Mesendoderm (in vitro differentiated cells): ENCODE data around the gene TTLL12.

ENCODE experiments used
- DNase-seq: peaks from one replicate; pipeline ENCODE4 v3.0.0; 2013
- H2AK5ac ChIP-seq: 2 replicates; pipeline ENCODE4 v1.6.1; 2013; ENCODE audit warnings: low read length, inconsistent platforms
- H2BK120ac ChIP-seq: 2 replicates; pipeline ENCODE4 v1.6.1; 2013; ENCODE audit warnings: low read depth, mild to moderate bottlenecking, low read length, moderate library complexity, mixed read lengths
- H2BK15ac ChIP-seq: replicated peaks from 2 replicates; pipeline ENCODE4 v1.6.1; 2013; ENCODE audit warnings: low read depth, mild to moderate bottlenecking, moderate library complexity
- H2BK5ac ChIP-seq: 2 replicates; pipeline ENCODE4 v1.6.1; 2013; ENCODE audit warnings: low read length, inconsistent platforms
- H3K18ac ChIP-seq: 2 replicates; pipeline ENCODE4 v1.6.1; 2013; ENCODE audit warnings: mild to moderate bottlenecking, low read length, mixed read lengths
- H3K23ac ChIP-seq: one replicate; pipeline ENCODE4 v1.6.1; 2013; ENCODE audit warnings: low read length
- H3K27ac ChIP-seq: 2 replicates; pipeline ENCODE4 v1.5.1; 2013; ENCODE audit warnings: low read depth, mild to moderate bottlenecking, inconsistent platforms, low read length, moderate library complexity
- H3K27me3 ChIP-seq: 2 replicates; pipeline ENCODE4 v1.6.1; 2013; ENCODE audit warnings: low read length, control low read depth, mild to moderate bottlenecking, inconsistent platforms; ENCODE audit not compliant: insufficient read depth, poor library complexity
- H3K36me3 ChIP-seq: 2 replicates; pipeline ENCODE4 v1.6.1; 2013; ENCODE audit warnings: low read length, inconsistent platforms; ENCODE audit not compliant: control insufficient read depth, insufficient read depth
- H3K4ac ChIP-seq: one replicate; pipeline ENCODE4 v1.6.1; 2013; ENCODE audit warnings: low read depth, mild to moderate bottlenecking, low read length, moderate library complexity
- H3K4me1 ChIP-seq: 2 replicates; pipeline ENCODE4 v1.6.1; 2013; ENCODE audit warnings: low read depth, low read length, inconsistent platforms; ENCODE audit not compliant: control insufficient read depth
- H3K4me2 ChIP-seq: 2 replicates; pipeline ENCODE4 v1.6.1; 2013; ENCODE audit warnings: low read length
- H3K4me3 ChIP-seq: 2 replicates; pipeline ENCODE4 v1.5.1; 2013; ENCODE audit warnings: mild to moderate bottlenecking, low read length
- H3K56ac ChIP-seq: one replicate; pipeline ENCODE4 v1.6.1; 2013; ENCODE audit warnings: low read length
- H3K79me1 ChIP-seq: 2 replicates; pipeline ENCODE4 v1.6.1; 2013; ENCODE audit warnings: low read length, inconsistent platforms
- H3K79me2 ChIP-seq: 2 replicates; pipeline ENCODE4 v1.6.1; 2013; ENCODE audit warnings: mild to moderate bottlenecking, low read length; ENCODE audit not compliant: control insufficient read depth, insufficient read depth
- H3K9ac ChIP-seq: 2 replicates; pipeline ENCODE4 v1.6.1; 2013; ENCODE audit warnings: low read length, inconsistent platforms
- H4K5ac ChIP-seq: one replicate; pipeline ENCODE4 v1.6.1; 2013; ENCODE audit warnings: low read length
- H4K8ac ChIP-seq: one replicate; pipeline ENCODE4 v1.6.1; 2013; ENCODE audit warnings: low read depth, mild to moderate bottlenecking, control low read depth, low read length, moderate library complexity
- WGBS: extraction: QIAGEN DNeasy Blood & Tissue Kit; methylation state at CpG from one replicate; pipeline ENCODE4 v1.1.7; 2013; ENCODE audit warnings: low lambda C conversion rate, missing lambda C conversion rate; ENCODE audit not compliant: insufficient coverage; ENCODE audit errors: extremely low coverage; 5-methylcytosine and 5-hydroxymethylcytosine counted together

TTLL12 gene

GRCh38 chr22:43218786-43219185 lies 31.9 kb upstream of the TTLL12 start:
- Histone ChIP-seq H3K18ac (no peak overlapping the region), H3K23ac (no peak overlapping the region), H3K56ac (no peak overlapping the region), H3K36me3 (no peaks in the 10 kb centered on the region), H3K4me1 (no peaks in the 10 kb centered on the region), H4K5ac (no peak overlapping the region), H3K79me2 (no peaks in the 10 kb centered on the region), H3K79me1 (no peaks in the 10 kb centered on the region), H3K4me3 (no peak overlapping the region), H4K8ac (no peak overlapping the region), H3K9ac (no peak overlapping the region), H3K27ac (no peak overlapping the region), H2BK5ac (no peak overlapping the region), H2BK15ac (no peak overlapping the region), H2BK120ac (no peak overlapping the region), H3K27me3 (no peaks in the 10 kb centered on the region), H3K4ac (no peak overlapping the region), H3K4me2 (no peak overlapping the region), H2AK5ac (no peak overlapping the region)
- WGBS: no CpG with 5 or more reads among the region's 1 CpG
- peak; percentile 7 for DNase-seq

GRCh38 chr22:43217285-43218030 lies 30.5 kb upstream of the TTLL12 start:
- peak; percentile 41 for DNase-seq
- Histone ChIP-seq H3K4me1 (no peaks in the 10 kb centered on the region), H3K23ac (no peak overlapping the region), H3K18ac (no peak overlapping the region), H3K56ac (no peak overlapping the region), H2BK5ac (no peak overlapping the region), H3K27me3 (no peaks in the 10 kb centered on the region), H3K4me2 (no peak overlapping the region), H3K9ac (no peak overlapping the region), H2BK120ac (no peak overlapping the region), H3K79me1 (no peaks in the 10 kb centered on the region), H3K36me3 (no peaks in the 10 kb centered on the region), H3K27ac (no peak overlapping the region), H3K79me2 (no peaks in the 10 kb centered on the region), H2BK15ac (no peak overlapping the region), H2AK5ac (no peak overlapping the region), H3K4ac (no peak overlapping the region), H4K5ac (no peak overlapping the region), H4K8ac (no peak overlapping the region), H3K4me3 (no peak overlapping the region)
- WGBS: no CpG with 5 or more reads among the region's 32 CpGs

- H3K27ac ChIP-seq: no peak overlapping the region
- WGBS: no CpG with 5 or more reads among the region's 6 CpGs
Observed at GRCh38 chr22:43216738-43217137, 29.8 kb upstream of the TTLL12 start.

GRCh38 chr22:43213962-43214361 lies 27.0 kb upstream of the TTLL12 start:
- H4K5ac ChIP-seq: no peak overlapping the region
- H2BK15ac ChIP-seq: no peak overlapping the region
- H3K27ac ChIP-seq: no peak overlapping the region
- WGBS: no CpG with 5 or more reads among the region's 12 CpGs
- no peak overlapping the region for H3K4ac ChIP-seq
- no peak overlapping the region for H4K8ac ChIP-seq
- H3K4me1 ChIP-seq: no peaks in the 10 kb centered on the region
- no peak overlapping the region for H3K4me3 ChIP-seq
- peak overlapping the region; percentile 7 for H3K56ac ChIP-seq
- no peaks in the 10 kb centered on the region for H3K36me3 ChIP-seq
- no peaks in the 10 kb centered on the region for H3K27me3 ChIP-seq
- H3K4me2 ChIP-seq: no peak overlapping the region
- H2AK5ac ChIP-seq: no peak overlapping the region
- H3K79me1 ChIP-seq: no peaks in the 10 kb centered on the region
- no peak for DNase-seq
- H2BK120ac ChIP-seq: no peak overlapping the region
- no peak overlapping the region for H3K18ac ChIP-seq
- H2BK5ac ChIP-seq: no peak overlapping the region
- H3K9ac ChIP-seq: no peak overlapping the region
- no peaks in the 10 kb centered on the region for H3K79me2 ChIP-seq
- no peak overlapping the region for H3K23ac ChIP-seq

More at GRCh38 chr22:43216738-43217137, 29.8 kb upstream of the TTLL12 start:
- Histone ChIP-seq H2AK5ac (no peak overlapping the region), H4K8ac (no peak overlapping the region), H3K27me3 (no peaks in the 10 kb centered on the region), H3K4me3 (no peak overlapping the region), H3K79me2 (no peaks in the 10 kb centered on the region), H3K18ac (no peak overlapping the region), H3K36me3 (no peaks in the 10 kb centered on the region), H4K5ac (no peak overlapping the region), H3K4me2 (no peak overlapping the region), H3K79me1 (no peaks in the 10 kb centered on the region), H3K9ac (no peak overlapping the region), H3K4me1 (no peaks in the 10 kb centered on the region), H2BK120ac (no peak overlapping the region), H2BK5ac (no peak overlapping the region), H3K23ac (no peak overlapping the region), H3K4ac (no peak overlapping the region), H3K56ac (no peak overlapping the region), H2BK15ac (no peak overlapping the region)
- peak; percentile 23 for DNase-seq

GRCh38 chr22:43213051-43213450 lies 26.1 kb upstream of the TTLL12 start:
- Histone ChIP-seq H3K4ac (no peak overlapping the region), H4K8ac (no peak overlapping the region), H2BK5ac (no peak overlapping the region), H3K36me3 (no peaks in the 10 kb centered on the region), H3K23ac (no peak overlapping the region), H3K27me3 (no peaks in the 10 kb centered on the region), H3K9ac (no peak overlapping the region), H3K79me1 (no peaks in the 10 kb centered on the region), H2BK15ac (no peak overlapping the region), H3K4me1 (no peaks in the 10 kb centered on the region), H3K79me2 (no peaks in the 10 kb centered on the region), H3K18ac (no peak overlapping the region), H2BK120ac (no peak overlapping the region), H3K56ac (no peak overlapping the region), H4K5ac (no peak overlapping the region), H3K4me2 (no peak overlapping the region), H3K4me3 (no peak overlapping the region), H3K27ac (no peak overlapping the region), H2AK5ac (no peak overlapping the region)
- DNase-seq: peak; percentile 73
- WGBS: no CpG with 5 or more reads among the region's 8 CpGs

- Histone ChIP-seq H4K5ac (no peak overlapping the region), H3K9ac (no peak overlapping the region), H3K4me2 (no peak overlapping the region), H3K79me2 (no peaks in the 10 kb centered on the region), H3K4me1 (no peaks in the 10 kb centered on the region), H3K18ac (no peak overlapping the region), H3K4ac (no peak overlapping the region), H3K36me3 (no peaks in the 10 kb centered on the region), H2BK15ac (no peak overlapping the region), H3K27me3 (no peaks in the 10 kb centered on the region), H3K56ac (no peak overlapping the region), H4K8ac (no peak overlapping the region), H3K79me1 (no peaks in the 10 kb centered on the region), H2BK120ac (no peak overlapping the region), H3K4me3 (no peak overlapping the region), H2AK5ac (no peak overlapping the region), H3K23ac (no peak overlapping the region), H2BK5ac (no peak overlapping the region), H3K27ac (no peak overlapping the region)
- no CpG with 5 or more reads among the region's 23 CpGs for WGBS
- DNase-seq: no peak
Observed at GRCh38 chr22:43212434-43212952, 25.6 kb upstream of the TTLL12 start.
